ENCODE measurements around the gene NFASC.

GRCh38 chr1:205024679-205025078 lies 154.0 kb downstream of the NFASC start:
- TF ChIP-seq, protein P1, sequence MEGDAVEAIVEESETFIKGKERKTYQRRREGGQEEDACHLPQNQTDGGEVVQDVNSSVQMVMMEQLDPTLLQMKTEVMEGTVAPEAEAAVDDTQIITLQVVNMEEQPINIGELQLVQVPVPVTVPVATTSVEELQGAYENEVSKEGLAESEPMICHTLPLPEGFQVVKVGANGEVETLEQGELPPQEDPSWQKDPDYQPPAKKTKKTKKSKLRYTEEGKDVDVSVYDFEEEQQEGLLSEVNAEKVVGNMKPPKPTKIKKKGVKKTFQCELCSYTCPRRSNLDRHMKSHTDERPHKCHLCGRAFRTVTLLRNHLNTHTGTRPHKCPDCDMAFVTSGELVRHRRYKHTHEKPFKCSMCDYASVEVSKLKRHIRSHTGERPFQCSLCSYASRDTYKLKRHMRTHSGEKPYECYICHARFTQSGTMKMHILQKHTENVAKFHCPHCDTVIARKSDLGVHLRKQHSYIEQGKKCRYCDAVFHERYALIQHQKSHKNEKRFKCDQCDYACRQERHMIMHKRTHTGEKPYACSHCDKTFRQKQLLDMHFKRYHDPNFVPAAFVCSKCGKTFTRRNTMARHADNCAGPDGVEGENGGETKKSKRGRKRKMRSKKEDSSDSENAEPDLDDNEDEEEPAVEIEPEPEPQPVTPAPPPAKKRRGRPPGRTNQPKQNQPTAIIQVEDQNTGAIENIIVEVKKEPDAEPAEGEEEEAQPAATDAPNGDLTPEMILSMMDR (IDR thresholded peaks at IDR 0.05; ENCODE audit: poor library complexity) = no peak
- TF ChIP-seq EZH2phosphoT487 (IDR thresholded peaks at IDR 0.05; ENCODE audit: low read depth, severe bottlenecking, unreplicated experiment) (no peak), EZH2 (IDR thresholded peaks at IDR 0.05; ENCODE audit: borderline replicate concordance) (no peak)

Data from hepatocyte (in vitro differentiated cells).